A673 (cell line): ENCODE data around the gene BABAM2.

ENCODE experiments used
- CTCF ChIP-seq: fragments of 300-800, 200-600 bp; sonication (generic); conservative IDR thresholded peaks from 2 replicates; pipeline ENCODE4 v1.5.1; 2017; ENCODE audit warnings: low read depth, mild to moderate bottlenecking, antibody characterized with exemption, low read length, moderate library complexity, mixed read lengths
- EZH2 ChIP-seq: fragments of 200-600 bp; sonication (generic); IDR thresholded peaks from 2 replicates; pipeline ENCODE4 v1.6.1; 2017; ENCODE audit warnings: borderline replicate concordance, low read depth, mild to moderate bottlenecking, mixed read lengths, antibody characterized with exemption, low read length; ENCODE audit not compliant: poor library complexity, severe bottlenecking

GRCh38 chr2:28298406-28298805 is 407.9 kb downstream of the BABAM2 start:
- no peak for TF ChIP-seq CTCF
- TF ChIP-seq EZH2, result no peak
